ENCODE measurements around the gene DOK7. TPM values are rescaled to one million over a fixed set of nuclear protein-coding genes. Genes with fewer than 3 reads are reported as not detected.

The DOK7 gene
- total and polyA plus RNA-seq, 2 donors (not counting 1 experiment from before 2014, with no cell fraction given): 0.17 TPM; not detected in 1

- Histone ChIP-seq H3K4me3 (replicated peaks in 1 of 4; ENCODE audit: control extremely low read depth in 1 of 4, insufficient read depth in 1 of 4, low read depth in 3 of 4, low read length in 4 of 4) (no peak overlapping the region), H3K27me3 (ENCODE audit: control insufficient read depth, insufficient read depth, low read length) (peaks cover 26% of the 10 kb centered on the region), H3K9me3 (ENCODE audit: control insufficient read depth, insufficient read depth, low read depth, low read length) (no peaks in the 10 kb centered on the region), H3K36me3 (ENCODE audit: control insufficient read depth, insufficient read depth, low read length) (no peaks in the 10 kb centered on the region), H3K4me1 (ENCODE audit: control insufficient read depth, extremely low read depth, insufficient read depth, low read length) (no peaks in the 10 kb centered on the region), H3K79me2 (ENCODE audit: control insufficient read depth, insufficient read depth, low read length) (no peaks in the 10 kb centered on the region), H3K4me2 (ENCODE audit: extremely low read depth, insufficient read depth, low read length) (no peak overlapping the region), H3K9ac (ENCODE audit: insufficient read depth, low read length) (no peak overlapping the region), H4K20me1 (ENCODE audit: control insufficient read depth, extremely low read depth, insufficient read depth, low read length) (no peaks in the 10 kb centered on the region), H3K27ac (ENCODE audit: insufficient read depth, low read length) (no peak overlapping the region), H2AFZ (ENCODE audit: low read length) (no peak overlapping the region)
- no peak for DNase-seq (ENCODE audit: low read depth in 2 of 2)
- no peak for TF ChIP-seq EZH2 (IDR thresholded peaks at IDR 0.05; ENCODE audit: low read length, missing control alignments)
- no peak for TF ChIP-seq CTCF (conservative IDR thresholded peaks at IDR 0.05 in 1 of 2, IDR thresholded peaks at IDR 0.05 in 1 of 2; ENCODE audit: low read depth in 1 of 2, low read length in 2 of 2)
Observed at GRCh38 chr4:3486541-3487540, 23.7 kb downstream of the DOK7 start.

- H3K4me1 ChIP-seq (ENCODE audit: control insufficient read depth, extremely low read depth, insufficient read depth, low read length): no peaks in the 10 kb centered on the region
Observed at GRCh38 chr4:3487861-3488260, 24.8 kb downstream of the DOK7 start.

More at GRCh38 chr4:3487861-3488260, 24.8 kb downstream of the DOK7 start:
- TF ChIP-seq EZH2 (IDR thresholded peaks at IDR 0.05; ENCODE audit: low read length, missing control alignments) (no peak), CTCF (conservative IDR thresholded peaks at IDR 0.05 in 1 of 2, IDR thresholded peaks at IDR 0.05 in 1 of 2; ENCODE audit: low read depth in 1 of 2, low read length in 2 of 2) (no peak)
- Histone ChIP-seq H4K20me1 (ENCODE audit: control insufficient read depth, extremely low read depth, insufficient read depth, low read length) (no peaks in the 10 kb centered on the region), H3K27me3 (ENCODE audit: control insufficient read depth, insufficient read depth, low read length) (peaks cover 29% of the 10 kb centered on the region), H3K27ac (ENCODE audit: insufficient read depth, low read length) (no peak overlapping the region), H3K4me2 (ENCODE audit: extremely low read depth, insufficient read depth, low read length) (no peak overlapping the region), H3K36me3 (ENCODE audit: control insufficient read depth, insufficient read depth, low read length) (no peaks in the 10 kb centered on the region), H2AFZ (ENCODE audit: low read length) (no peak overlapping the region), H3K4me3 (replicated peaks in 1 of 4; ENCODE audit: control extremely low read depth in 1 of 4, insufficient read depth in 1 of 4, low read depth in 3 of 4, low read length in 4 of 4) (no peak overlapping the region), H3K9ac (ENCODE audit: insufficient read depth, low read length) (no peak overlapping the region), H3K9me3 (ENCODE audit: control insufficient read depth, insufficient read depth, low read depth, low read length) (no peaks in the 10 kb centered on the region), H3K79me2 (ENCODE audit: control insufficient read depth, insufficient read depth, low read length) (no peaks in the 10 kb centered on the region)
- no peak for DNase-seq (ENCODE audit: low read depth in 2 of 2)

Data from fibroblast of lung (primary cell).